ENCODE results near the gene ASB5.

The ASB5 gene

GRCh38 chr4:176230836-176231235 lies 38.2 kb downstream of the ASB5 start:
- no peak overlapping the region for H3K23ac ChIP-seq (ENCODE audit: low read length)
- no peaks in the 10 kb centered on the region for H3K36me3 ChIP-seq (ENCODE audit: control insufficient read depth in 1 of 2, insufficient read depth in 2 of 2, low read length in 2 of 2)
- no peak overlapping the region for H2BK5ac ChIP-seq (ENCODE audit: low read depth, low read length, poor library complexity)

GRCh38 chr4:176229645-176230044 lies 39.4 kb downstream of the ASB5 start:
- no peaks in the 10 kb centered on the region for H3K79me1 ChIP-seq (ENCODE audit: low read length)
- no peak overlapping the region for H3K14ac ChIP-seq (ENCODE audit: low read length)
- no peak overlapping the region for H3K4ac ChIP-seq (ENCODE audit: low read depth, low read length)
- H3K27me3 ChIP-seq (ENCODE audit: insufficient read depth, low read length): no peaks in the 10 kb centered on the region
- H2AFZ ChIP-seq (ENCODE audit: insufficient read depth, low read length, poor library complexity): peak overlapping the region; percentile 17
- no peaks in the 10 kb centered on the region for H3K9me3 ChIP-seq (ENCODE audit: insufficient read depth, low read depth, low read length)
- H4K8ac ChIP-seq (ENCODE audit: low read depth, low read length): no peak overlapping the region
- H3K9ac ChIP-seq (ENCODE audit: low read length): no peak overlapping the region
- no peaks in the 10 kb centered on the region for H3K36me3 ChIP-seq (ENCODE audit: control insufficient read depth in 1 of 2, insufficient read depth in 2 of 2, low read length in 2 of 2)
- no peak overlapping the region for H4K12ac ChIP-seq (ENCODE audit: low read depth, low read length)
- H3K4me1 ChIP-seq (ENCODE audit: control insufficient read depth in 1 of 2, insufficient read depth in 2 of 2, low read length in 2 of 2): no peaks in the 10 kb centered on the region
- H2BK5ac ChIP-seq (ENCODE audit: low read depth, low read length, poor library complexity): no peak overlapping the region
- no peak for DNase-seq
- H3K4me3 ChIP-seq (ENCODE audit: low read depth, low read length): no peak overlapping the region
- no peak overlapping the region for H3K4me2 ChIP-seq (ENCODE audit: low read length)
- no peak overlapping the region for H4K91ac ChIP-seq (ENCODE audit: low read depth, low read length)
- H3K27ac ChIP-seq (ENCODE audit: low read depth, low read length): no peak overlapping the region
- no peak overlapping the region for H2AK5ac ChIP-seq (ENCODE audit: low read length)
- no CpG with 5 or more reads among the region's 4 CpGs for WGBS (ENCODE audit: extremely low coverage, insufficient coverage, insufficient read length)
- H2BK120ac ChIP-seq (ENCODE audit: insufficient read depth, low read length, poor library complexity): no peak overlapping the region
- no peaks in the 10 kb centered on the region for H3K79me2 ChIP-seq (ENCODE audit: control insufficient read depth, insufficient read depth, low read length, poor library complexity)
- H3K18ac ChIP-seq (ENCODE audit: low read length): no peak overlapping the region
- H2BK12ac ChIP-seq (ENCODE audit: low read length): no peak overlapping the region
- H3K23ac ChIP-seq (ENCODE audit: low read length): no peak overlapping the region

More at GRCh38 chr4:176230836-176231235, 38.2 kb downstream of the ASB5 start:
- DNase-seq: no peak
- Histone ChIP-seq H3K27me3 (ENCODE audit: insufficient read depth, low read length) (no peaks in the 10 kb centered on the region), H3K9ac (ENCODE audit: low read length) (no peak overlapping the region), H3K9me3 (ENCODE audit: insufficient read depth, low read depth, low read length) (no peaks in the 10 kb centered on the region), H4K12ac (ENCODE audit: low read depth, low read length) (no peak overlapping the region), H3K79me1 (ENCODE audit: low read length) (no peaks in the 10 kb centered on the region), H3K27ac (ENCODE audit: low read depth, low read length) (no peak overlapping the region), H3K14ac (ENCODE audit: low read length) (no peak overlapping the region), H2AFZ (ENCODE audit: insufficient read depth, low read length, poor library complexity) (no peak overlapping the region), H3K4ac (ENCODE audit: low read depth, low read length) (no peak overlapping the region), H4K91ac (ENCODE audit: low read depth, low read length) (no peak overlapping the region), H3K79me2 (ENCODE audit: control insufficient read depth, insufficient read depth, low read length, poor library complexity) (no peaks in the 10 kb centered on the region), H3K4me2 (ENCODE audit: low read length) (no peak overlapping the region), H2BK120ac (ENCODE audit: insufficient read depth, low read length, poor library complexity) (no peak overlapping the region), H3K18ac (ENCODE audit: low read length) (no peak overlapping the region), H3K4me1 (ENCODE audit: control insufficient read depth in 1 of 2, insufficient read depth in 2 of 2, low read length in 2 of 2) (no peaks in the 10 kb centered on the region), H3K4me3 (ENCODE audit: low read depth, low read length) (no peak overlapping the region), H2AK5ac (ENCODE audit: low read length) (no peak overlapping the region), H2BK12ac (ENCODE audit: low read length) (no peak overlapping the region), H4K8ac (ENCODE audit: low read depth, low read length) (no peak overlapping the region)
- WGBS (ENCODE audit: extremely low coverage, insufficient coverage, insufficient read length): no CpG with 5 or more reads among the region's 4 CpGs

GRCh38 chr4:176226736-176227135 lies 42.3 kb downstream of the ASB5 start:
- no peaks in the 10 kb centered on the region for H3K9me3 ChIP-seq (ENCODE audit: insufficient read depth, low read depth, low read length)
- WGBS (ENCODE audit: extremely low coverage, insufficient coverage, insufficient read length): no CpG with 5 or more reads among the region's 5 CpGs
- DNase-seq: no peak
- no peak overlapping the region for H3K9ac ChIP-seq (ENCODE audit: low read length)
- no peak overlapping the region for H4K91ac ChIP-seq (ENCODE audit: low read depth, low read length)
- H2AFZ ChIP-seq (ENCODE audit: insufficient read depth, low read length, poor library complexity): no peak overlapping the region
- no peak overlapping the region for H3K27ac ChIP-seq (ENCODE audit: low read depth, low read length)
- H3K4me2 ChIP-seq (ENCODE audit: low read length): no peak overlapping the region
- no peak overlapping the region for H2BK120ac ChIP-seq (ENCODE audit: insufficient read depth, low read length, poor library complexity)
- H2BK12ac ChIP-seq (ENCODE audit: low read length): no peak overlapping the region
- H3K36me3 ChIP-seq (ENCODE audit: control insufficient read depth in 1 of 2, insufficient read depth in 2 of 2, low read length in 2 of 2): no peaks in the 10 kb centered on the region
- H3K27me3 ChIP-seq (ENCODE audit: insufficient read depth, low read length): no peaks in the 10 kb centered on the region
- H3K14ac ChIP-seq (ENCODE audit: low read length): no peak overlapping the region
- H3K4me3 ChIP-seq (ENCODE audit: low read depth, low read length): no peak overlapping the region
- no peak overlapping the region for H4K12ac ChIP-seq (ENCODE audit: low read depth, low read length)
- no peak overlapping the region for H4K8ac ChIP-seq (ENCODE audit: low read depth, low read length)
- H2AK5ac ChIP-seq (ENCODE audit: low read length): no peak overlapping the region
- H3K4ac ChIP-seq (ENCODE audit: low read depth, low read length): no peak overlapping the region
- H2BK5ac ChIP-seq (ENCODE audit: low read depth, low read length, poor library complexity): no peak overlapping the region
- H3K18ac ChIP-seq (ENCODE audit: low read length): no peak overlapping the region
- H3K4me1 ChIP-seq (ENCODE audit: control insufficient read depth in 1 of 2, insufficient read depth in 2 of 2, low read length in 2 of 2): no peaks in the 10 kb centered on the region
- no peaks in the 10 kb centered on the region for H3K79me1 ChIP-seq (ENCODE audit: low read length)
- H3K23ac ChIP-seq (ENCODE audit: low read length): no peak overlapping the region
- no peaks in the 10 kb centered on the region for H3K79me2 ChIP-seq (ENCODE audit: control insufficient read depth, insufficient read depth, low read length, poor library complexity)

- no peak overlapping the region for H3K4me2 ChIP-seq (ENCODE audit: low read length)
Measured at GRCh38 chr4:176223561-176223960, 45.5 kb downstream of the ASB5 start.

More at GRCh38 chr4:176223561-176223960, 45.5 kb downstream of the ASB5 start:
- Histone ChIP-seq H2AFZ (ENCODE audit: insufficient read depth, low read length, poor library complexity) (no peak overlapping the region), H3K18ac (ENCODE audit: low read length) (no peak overlapping the region), H2BK120ac (ENCODE audit: insufficient read depth, low read length, poor library complexity) (no peak overlapping the region), H3K9me3 (ENCODE audit: insufficient read depth, low read depth, low read length) (no peaks in the 10 kb centered on the region), H3K79me2 (ENCODE audit: control insufficient read depth, insufficient read depth, low read length, poor library complexity) (no peaks in the 10 kb centered on the region), H3K9ac (ENCODE audit: low read length) (no peak overlapping the region), H3K14ac (ENCODE audit: low read length) (no peak overlapping the region), H3K27ac (ENCODE audit: low read depth, low read length) (no peak overlapping the region), H2BK5ac (ENCODE audit: low read depth, low read length, poor library complexity) (no peak overlapping the region), H3K4me3 (ENCODE audit: low read depth, low read length) (no peak overlapping the region), H4K91ac (ENCODE audit: low read depth, low read length) (no peak overlapping the region), H3K23ac (ENCODE audit: low read length) (no peak overlapping the region), H3K79me1 (ENCODE audit: low read length) (no peaks in the 10 kb centered on the region), H3K27me3 (ENCODE audit: insufficient read depth, low read length) (no peaks in the 10 kb centered on the region), H2AK5ac (ENCODE audit: low read length) (no peak overlapping the region), H4K8ac (ENCODE audit: low read depth, low read length) (no peak overlapping the region), H3K36me3 (ENCODE audit: control insufficient read depth in 1 of 2, insufficient read depth in 2 of 2, low read length in 2 of 2) (no peaks in the 10 kb centered on the region), H3K4ac (ENCODE audit: low read depth, low read length) (no peak overlapping the region), H2BK12ac (ENCODE audit: low read length) (no peak overlapping the region), H3K4me1 (ENCODE audit: control insufficient read depth in 1 of 2, insufficient read depth in 2 of 2, low read length in 2 of 2) (no peaks in the 10 kb centered on the region), H4K12ac (ENCODE audit: low read depth, low read length) (no peak overlapping the region)
- no peak for DNase-seq
- no CpG with 5 or more reads among the region's 2 CpGs for WGBS (ENCODE audit: extremely low coverage, insufficient coverage, insufficient read length)

Data from trophoblast cell (in vitro differentiated cells and primary cell).